ENCODE measurements around the gene EXOC4. TPM values are rescaled to one million over a fixed set of nuclear protein-coding genes. Genes with fewer than 3 reads are reported as not detected.

The EXOC4 gene
- total RNA-seq, 1 experiment from 2014 or later, result 71.0 TPM

DNA sequence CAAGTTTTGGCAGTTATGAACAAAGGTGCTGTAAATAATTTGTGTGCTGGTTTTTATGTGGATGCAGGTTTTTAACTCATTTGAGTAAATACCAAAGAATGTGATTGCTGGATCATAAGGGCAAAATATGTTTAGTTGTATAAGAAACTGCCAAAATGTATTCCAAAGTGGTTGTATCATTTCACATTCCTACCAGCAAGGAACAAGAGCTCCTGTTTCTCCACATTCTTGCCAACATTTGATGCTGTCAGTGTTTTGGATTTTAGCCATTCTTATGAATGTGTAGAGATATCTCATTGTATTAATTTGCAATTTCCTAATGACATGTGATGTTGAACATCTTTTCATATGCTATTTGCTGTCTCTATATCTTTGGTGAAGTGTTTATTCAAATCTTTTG, 666.9 kb downstream of the EXOC4 start:
- TF ChIP-seq SIN3A (IDR thresholded peaks at IDR 0.05; ENCODE audit: borderline replicate concordance, insufficient read depth, low read depth, low read length), result no peak
- no peak for TF ChIP-seq TCF7L2 (IDR thresholded peaks at IDR 0.05; ENCODE audit: low read depth, low read length)
- TF ChIP-seq, protein P1, sequence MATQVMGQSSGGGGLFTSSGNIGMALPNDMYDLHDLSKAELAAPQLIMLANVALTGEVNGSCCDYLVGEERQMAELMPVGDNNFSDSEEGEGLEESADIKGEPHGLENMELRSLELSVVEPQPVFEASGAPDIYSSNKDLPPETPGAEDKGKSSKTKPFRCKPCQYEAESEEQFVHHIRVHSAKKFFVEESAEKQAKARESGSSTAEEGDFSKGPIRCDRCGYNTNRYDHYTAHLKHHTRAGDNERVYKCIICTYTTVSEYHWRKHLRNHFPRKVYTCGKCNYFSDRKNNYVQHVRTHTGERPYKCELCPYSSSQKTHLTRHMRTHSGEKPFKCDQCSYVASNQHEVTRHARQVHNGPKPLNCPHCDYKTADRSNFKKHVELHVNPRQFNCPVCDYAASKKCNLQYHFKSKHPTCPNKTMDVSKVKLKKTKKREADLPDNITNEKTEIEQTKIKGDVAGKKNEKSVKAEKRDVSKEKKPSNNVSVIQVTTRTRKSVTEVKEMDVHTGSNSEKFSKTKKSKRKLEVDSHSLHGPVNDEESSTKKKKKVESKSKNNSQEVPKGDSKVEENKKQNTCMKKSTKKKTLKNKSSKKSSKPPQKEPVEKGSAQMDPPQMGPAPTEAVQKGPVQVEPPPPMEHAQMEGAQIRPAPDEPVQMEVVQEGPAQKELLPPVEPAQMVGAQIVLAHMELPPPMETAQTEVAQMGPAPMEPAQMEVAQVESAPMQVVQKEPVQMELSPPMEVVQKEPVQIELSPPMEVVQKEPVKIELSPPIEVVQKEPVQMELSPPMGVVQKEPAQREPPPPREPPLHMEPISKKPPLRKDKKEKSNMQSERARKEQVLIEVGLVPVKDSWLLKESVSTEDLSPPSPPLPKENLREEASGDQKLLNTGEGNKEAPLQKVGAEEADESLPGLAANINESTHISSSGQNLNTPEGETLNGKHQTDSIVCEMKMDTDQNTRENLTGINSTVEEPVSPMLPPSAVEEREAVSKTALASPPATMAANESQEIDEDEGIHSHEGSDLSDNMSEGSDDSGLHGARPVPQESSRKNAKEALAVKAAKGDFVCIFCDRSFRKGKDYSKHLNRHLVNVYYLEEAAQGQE (IDR thresholded peaks at IDR 0.05; ENCODE audit: insufficient read depth in 1 of 2, low read depth in 2 of 2, low read length in 1 of 2), result no peak
- TF ChIP-seq, protein P2, sequence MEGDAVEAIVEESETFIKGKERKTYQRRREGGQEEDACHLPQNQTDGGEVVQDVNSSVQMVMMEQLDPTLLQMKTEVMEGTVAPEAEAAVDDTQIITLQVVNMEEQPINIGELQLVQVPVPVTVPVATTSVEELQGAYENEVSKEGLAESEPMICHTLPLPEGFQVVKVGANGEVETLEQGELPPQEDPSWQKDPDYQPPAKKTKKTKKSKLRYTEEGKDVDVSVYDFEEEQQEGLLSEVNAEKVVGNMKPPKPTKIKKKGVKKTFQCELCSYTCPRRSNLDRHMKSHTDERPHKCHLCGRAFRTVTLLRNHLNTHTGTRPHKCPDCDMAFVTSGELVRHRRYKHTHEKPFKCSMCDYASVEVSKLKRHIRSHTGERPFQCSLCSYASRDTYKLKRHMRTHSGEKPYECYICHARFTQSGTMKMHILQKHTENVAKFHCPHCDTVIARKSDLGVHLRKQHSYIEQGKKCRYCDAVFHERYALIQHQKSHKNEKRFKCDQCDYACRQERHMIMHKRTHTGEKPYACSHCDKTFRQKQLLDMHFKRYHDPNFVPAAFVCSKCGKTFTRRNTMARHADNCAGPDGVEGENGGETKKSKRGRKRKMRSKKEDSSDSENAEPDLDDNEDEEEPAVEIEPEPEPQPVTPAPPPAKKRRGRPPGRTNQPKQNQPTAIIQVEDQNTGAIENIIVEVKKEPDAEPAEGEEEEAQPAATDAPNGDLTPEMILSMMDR (IDR thresholded peaks at IDR 0.05), result no peak
- no peak for TF ChIP-seq POLR2AphosphoS5 (IDR thresholded peaks at IDR 0.05; ENCODE audit: low read depth, low read length)
- no TSS peak for BruUV-seq (replicated peaks)
- CTCF ChIA-PET, result no interaction called here

GRCh38 chr7:133921635-133922182, 668.8 kb downstream of the EXOC4 start:
- POLR2A ChIA-PET, result no interaction called here
- no peak overlapping the region for H3K4me3 ChIP-seq (ENCODE audit: low read depth in 2 of 2, low read length in 2 of 2)
- CTCF ChIA-PET, result no interaction called here
- peaks cover 6% of the 10 kb centered on the region; the same call in 1 of the 2 replicates for H3K9me3 ChIP-seq (ENCODE audit: control insufficient read depth, insufficient read depth, low read depth, low read length)
- in situ Hi-C loops (cut with HindIII; ENCODE audit: low pct_unique_long_range_greater_than_20kb, low sequenced_read_pairs) (no loop called here), intact Hi-C loops (cut with micrococcal nuclease; ENCODE audit: unreplicated experiment) (no loop called here)
- no TSS peak for BruUV-seq (replicated peaks)
- no peaks in the 10 kb centered on the region for H3K36me3 ChIP-seq (ENCODE audit: control insufficient read depth, insufficient read depth, low read length)
- H3K27me3 ChIP-seq (ENCODE audit: control insufficient read depth, insufficient read depth, low read length), result no peaks in the 10 kb centered on the region
- TF ChIP-seq POLR2AphosphoS5 (IDR thresholded peaks at IDR 0.05; ENCODE audit: low read depth, low read length) (no peak), SIN3A (IDR thresholded peaks at IDR 0.05; ENCODE audit: borderline replicate concordance, insufficient read depth, low read depth, low read length) (no peak), TCF7L2 (IDR thresholded peaks at IDR 0.05; ENCODE audit: low read depth, low read length) (no peak)
- TF ChIP-seq, protein P1 (IDR thresholded peaks at IDR 0.05; ENCODE audit: insufficient read depth in 1 of 2, low read depth in 2 of 2, low read length in 1 of 2), result no peak
- TF ChIP-seq, protein P2 (IDR thresholded peaks at IDR 0.05), result no peak
- ATAC-seq (no peak), DNase-seq (ENCODE audit: low read depth, low spot score) (no peak)
- H3K27ac ChIP-seq (ENCODE audit: low read length), result no peak overlapping the region
- H3K4me1 ChIP-seq (ENCODE audit: control insufficient read depth, insufficient read depth, low read length), result no peaks in the 10 kb centered on the region

More for the DNA sequence above, 666.9 kb downstream of the EXOC4 start:
- Histone ChIP-seq H3K9me3 (ENCODE audit: control insufficient read depth, insufficient read depth, low read depth, low read length) (peaks cover 6% of the 10 kb centered on the region; the same call in 1 of the 2 replicates), H3K36me3 (ENCODE audit: control insufficient read depth, insufficient read depth, low read length) (no peaks in the 10 kb centered on the region), H3K4me1 (ENCODE audit: control insufficient read depth, insufficient read depth, low read length) (no peaks in the 10 kb centered on the region), H3K27ac (ENCODE audit: low read length) (no peak overlapping the region), H3K4me3 (ENCODE audit: low read depth in 2 of 2, low read length in 2 of 2) (no peak overlapping the region), H3K27me3 (ENCODE audit: control insufficient read depth, insufficient read depth, low read length) (no peaks in the 10 kb centered on the region)
- intact Hi-C loops (cut with micrococcal nuclease; ENCODE audit: unreplicated experiment), result no loop called here
- DNase-seq (ENCODE audit: low read depth, low spot score), result no peak
- POLR2A ChIA-PET, result no interaction called here
- in situ Hi-C loops (cut with HindIII; ENCODE audit: low pct_unique_long_range_greater_than_20kb, low sequenced_read_pairs), result no loop called here
- no peak for ATAC-seq

Data from Panc1 (cell line).